GM18507 (cell line): Measurements from ENCODE around the gene MYOC.

Experiments used
- DNase-seq: peaks from one replicate; pipeline ENCODE4 v3.0.0; 2011; ENCODE audit warnings: low read depth; ENCODE audit not compliant: insufficient read length; ENCODE audit errors: extremely low spot score
- FAIRE-seq: peaks from 2 replicates; lab custom pipeline; 2011; peaks lifted over from hg19 to GRCh38; lab: Jason Lieb, UNC

MYOC gene

GRCh38 chr1:171654201-171654941 is 1.9 kb upstream of the MYOC start:
- FAIRE-seq = no peak

GRCh38 chr1:171653796-171654195 is 1.3 kb upstream of the MYOC start:
- FAIRE-seq (no peak), DNase-seq (no peak)

More at GRCh38 chr1:171654201-171654941, 1.9 kb upstream of the MYOC start:
- no peak for DNase-seq

DNA sequence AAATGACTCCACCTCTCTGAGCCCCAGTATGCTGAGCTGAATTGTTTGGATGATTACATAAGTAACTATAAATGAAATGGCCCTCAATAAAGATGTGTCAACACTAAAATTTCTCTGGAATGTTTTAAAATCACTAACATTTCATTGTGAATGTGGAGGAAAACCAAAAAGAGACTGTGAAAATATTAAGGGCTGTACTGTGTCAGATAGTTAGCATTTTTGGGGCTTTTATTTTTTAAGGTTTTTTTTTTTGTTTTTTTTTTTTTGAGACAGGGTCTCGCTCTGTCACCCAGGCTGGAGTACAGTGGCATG is 6.3 kb downstream of the MYOC start:
- no peak for DNase-seq
- no peak for FAIRE-seq

GRCh38 chr1:171645553-171646248 is 6.8 kb downstream of the MYOC start:
- no peak for FAIRE-seq
- no peak for DNase-seq

GRCh38 chr1:171644805-171645483 is 7.5 kb downstream of the MYOC start:
- DNase-seq (no peak), FAIRE-seq (peak; percentile 73)

GRCh38 chr1:171643156-171643555 is 9.3 kb downstream of the MYOC start:
- no peak for FAIRE-seq
- no peak for DNase-seq

DNA sequence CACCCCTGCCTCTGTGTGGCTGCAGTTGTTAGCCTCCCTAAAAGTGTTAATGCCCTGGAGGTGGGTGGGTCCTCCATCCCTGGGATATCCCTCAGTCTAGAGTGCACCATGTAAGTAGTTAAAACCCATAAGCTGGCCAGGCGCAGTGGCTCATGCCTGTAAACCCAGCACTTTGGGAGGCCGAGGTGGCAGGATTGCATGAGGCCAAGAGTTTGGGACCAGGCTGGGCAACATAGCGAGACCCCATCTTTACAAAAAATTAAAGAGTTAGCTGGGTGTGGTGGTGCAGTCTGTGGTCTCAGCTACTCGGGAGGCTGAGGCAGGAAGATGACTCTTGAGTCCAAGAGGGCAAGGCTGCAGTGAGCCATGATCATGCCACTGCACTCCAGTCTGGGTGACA is 10.3 kb downstream of the MYOC start:
- FAIRE-seq = no peak
- no peak for DNase-seq

GRCh38 chr1:171641076-171641864 is 11.2 kb downstream of the MYOC start:
- FAIRE-seq = no peak
- no peak for DNase-seq

DNA sequence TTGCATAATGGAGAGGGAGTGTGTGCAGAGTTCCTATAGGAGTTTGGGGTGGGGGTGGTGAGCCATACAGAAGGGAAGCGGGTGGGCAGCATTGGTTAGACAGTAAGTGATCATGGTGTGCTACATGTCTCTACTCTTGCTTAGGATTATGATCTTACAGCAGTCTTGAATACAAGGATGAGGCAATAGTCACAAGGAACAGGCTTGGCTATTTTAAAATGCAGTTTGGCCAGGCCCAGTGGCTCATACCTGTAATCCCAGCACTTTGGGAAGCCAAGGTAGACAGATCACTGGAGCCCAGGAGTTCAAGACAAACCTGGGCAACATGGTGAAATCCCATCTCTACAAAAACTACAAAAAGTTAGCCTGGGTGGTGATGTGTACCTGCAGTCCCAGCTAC is 12.3 kb downstream of the MYOC start:
- DNase-seq (no peak), FAIRE-seq (no peak)

DNA sequence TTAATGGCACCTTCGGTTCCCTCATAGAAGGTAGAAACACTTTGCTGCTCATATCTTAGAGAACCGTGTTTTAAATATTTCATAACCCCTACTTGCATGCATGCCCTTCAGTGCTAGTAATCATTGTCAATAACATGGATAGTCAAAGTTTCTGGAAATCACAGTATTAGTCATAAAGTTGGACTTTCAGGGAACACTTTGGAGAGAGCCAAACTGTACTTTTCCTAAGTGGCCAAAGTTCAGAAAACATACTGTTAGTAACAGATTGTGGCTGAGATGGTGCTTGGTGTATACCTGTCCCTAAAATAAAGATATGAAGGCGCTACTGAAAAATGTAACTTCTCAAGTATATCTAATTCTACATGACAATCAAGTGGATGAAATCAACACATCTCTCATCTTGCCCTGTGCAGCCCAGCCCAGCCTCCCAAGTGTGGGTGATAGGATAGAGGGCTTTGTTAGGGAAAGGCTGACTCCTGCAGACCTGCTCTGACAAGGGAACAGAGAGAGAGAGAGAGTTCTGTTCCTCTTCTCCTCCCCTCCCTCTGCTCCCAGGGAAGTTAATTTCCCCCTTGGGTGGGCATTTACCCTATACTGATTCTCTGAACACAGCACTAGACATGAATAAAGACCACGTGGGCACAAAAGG is 14.4 kb downstream of the MYOC start:
- DNase-seq = no peak
- FAIRE-seq = no peak

GRCh38 chr1:171636141-171636540 is 16.3 kb downstream of the MYOC start:
- no peak for DNase-seq
- FAIRE-seq = no peak

DNA sequence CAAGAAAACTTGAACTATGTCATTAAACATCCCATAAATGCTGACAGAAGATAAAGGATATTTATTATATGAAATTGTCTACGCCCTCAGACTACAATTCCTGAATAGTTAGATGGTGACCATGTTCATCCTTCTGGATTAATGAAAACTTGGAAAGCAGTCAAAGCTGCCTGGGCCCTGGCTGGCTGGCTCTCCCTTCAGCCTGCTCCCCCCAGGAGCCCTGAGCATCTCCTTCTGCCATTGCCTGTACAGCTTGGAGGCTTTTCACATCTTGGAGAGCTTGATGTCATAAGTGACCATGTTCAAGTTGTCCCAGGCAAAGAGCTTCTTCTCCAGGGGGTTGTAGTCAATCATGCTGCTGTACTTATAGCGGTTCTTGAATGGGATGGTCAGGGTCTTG is 16.8 kb downstream of the MYOC start:
- no peak for DNase-seq

DNA sequence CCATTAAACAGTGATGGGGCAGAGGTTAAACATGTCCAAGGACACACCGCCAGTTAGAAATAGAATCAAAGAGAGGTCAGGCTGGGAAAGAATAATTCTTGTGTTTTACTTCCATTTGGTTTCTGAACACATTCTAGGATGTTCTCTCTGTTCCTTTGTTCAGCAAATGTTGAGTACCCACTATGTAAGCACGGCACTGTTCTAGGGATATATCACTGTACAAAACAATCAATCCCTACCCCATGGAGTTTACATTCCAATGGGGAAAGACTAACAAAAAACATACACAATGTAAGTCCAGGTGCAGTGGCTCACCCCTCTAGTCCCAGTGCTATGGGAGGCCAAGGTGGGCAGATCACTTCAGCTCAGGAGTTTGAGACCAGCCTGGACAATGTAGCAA is 24.3 kb downstream of the MYOC start:
- no peak for DNase-seq
- FAIRE-seq = no peak

More for the DNA sequence above, 16.8 kb downstream of the MYOC start:
- no peak for FAIRE-seq

GRCh38 chr1:171627020-171627419 is 25.5 kb downstream of the MYOC start:
- DNase-seq = no peak
- no peak for FAIRE-seq

- FAIRE-seq (peak; percentile 18), DNase-seq (no peak)
Observed at GRCh38 chr1:171625225-171625624, 27.3 kb downstream of the MYOC start.

GRCh38 chr1:171623651-171624331 is 28.7 kb downstream of the MYOC start:
- FAIRE-seq = no peak
- no peak for DNase-seq

DNA sequence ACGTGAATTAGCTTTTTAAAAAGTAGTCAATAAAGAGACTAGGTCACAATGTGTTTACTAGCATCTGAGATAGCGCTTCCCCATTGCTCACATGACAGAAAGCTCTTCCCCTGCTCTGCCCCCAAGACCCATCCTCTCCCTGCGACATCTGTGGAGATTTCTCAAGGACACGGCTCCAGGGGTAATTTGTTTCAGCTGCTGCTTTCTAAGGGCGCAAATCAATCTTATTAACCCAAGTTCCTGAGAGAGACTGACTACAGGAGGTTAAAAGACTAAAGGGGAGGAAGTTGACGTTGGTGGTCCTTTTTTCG is 30.4 kb downstream of the MYOC start, which contains the start of gene MYOCOS:
Gene MYOCOS, plus strand, starts transcription at position 92 of the 311 bp plus-strand sequence. CDS start 1,641 bp downstream, outside the sequence.
- DNase-seq (no peak), FAIRE-seq (no peak)

- DNase-seq (no peak), FAIRE-seq (no peak)
Observed at GRCh38 chr1:171616586-171616985, 35.9 kb downstream of the MYOC start.
